GM12878 (cell line): ENCODE data around the gene TOB1. TPM values are rescaled to one million over a fixed set of nuclear protein-coding genes. Genes with fewer than 3 reads are reported as not detected.
A peak's percentile ranks its signal among the peaks of the same experiment; 100 is the strongest.

Experiments
- ATAC-seq: fragments of 200-7000 bp; cut with Tn5 transposase; 3 replicates; pipeline ENCODE4 v1.9.1; 2020; ENCODE audit warnings: mild to moderate bottlenecking, moderate library complexity
- BruUV-seq: library from RNA; stranded (reverse); fragments of 400-500 nt; replicated peaks from 2 replicates; lab custom pipeline; 2021; lab: Mats Ljungman, UMichigan
- CTCF ChIA-PET: fragments of 300-600 bp; sonication (Branson Sonifier 250); formaldehyde crosslinking; extraction: SDS; loops from one replicate; lab custom pipeline; 2021; ENCODE audit warnings: inconsistent platforms; lab: Yijun Ruan, JAX
- POLR2A ChIA-PET: fragments of 350-600 bp; formaldehyde crosslinking; extraction: SDS; loops from one replicate; lab custom pipeline; 2021; ENCODE audit warnings: inconsistent platforms; lab: Charles Lee
- RAD21 ChIA-PET: fragments of 300-600 bp; sonication (Branson Sonifier 250); formaldehyde crosslinking; loops from one replicate; lab custom pipeline; 2023; ENCODE audit warnings: antibody characterized with exemption; ENCODE audit not compliant: unreplicated experiment; lab: Charles Lee
- SMC1A ChIA-PET: fragments of 300-600 bp; sonication (Branson Sonifier 250); formaldehyde crosslinking; loops from one replicate; lab custom pipeline; 2023; ENCODE audit not compliant: unreplicated experiment, uncharacterized antibody; lab: Charles Lee
- DNase-seq: peaks from one replicate; pipeline ENCODE4 v3.0.0-alpha.2; 2011; ENCODE audit warnings: low read depth, low spot score
- FAIRE-seq: peaks from 3 replicates; lab custom pipeline; 2011; peaks lifted over from hg19 to GRCh38; lab: Jason Lieb, UNC
- H2AFZ ChIP-seq: 2 replicates; pipeline ENCODE4 v1.6.0; 2011; ENCODE audit warnings: low read depth, low read length, control low read depth; ENCODE audit not compliant: control insufficient read depth
- H3K27ac ChIP-seq: 2 replicates; pipeline ENCODE4 v1.5.1; 2011; ENCODE audit warnings: control low read depth; ENCODE audit not compliant: control insufficient read depth, insufficient read depth
- H3K27me3 ChIP-seq, 2 experiments: replicated peaks in 1 of 2; 2 replicates each; pipeline versions ENCODE4 v1.6.0 to v1.6.1; 2011; ENCODE audit warnings: low read length in 1 of 2; ENCODE audit not compliant: control insufficient read depth in 2 of 2, insufficient read depth in 2 of 2
- H3K36me3 ChIP-seq, 2 experiments: 2 replicates each; pipeline ENCODE4 v1.5.1; 2011; ENCODE audit warnings: low read length in 1 of 2; ENCODE audit not compliant: control insufficient read depth in 2 of 2, insufficient read depth in 2 of 2
- H3K4me1 ChIP-seq: 2 replicates; pipeline ENCODE4 v1.6.1; 2011; ENCODE audit warnings: mild to moderate bottlenecking, low read length, moderate library complexity, mixed read lengths; ENCODE audit not compliant: control insufficient read depth, insufficient read depth
- H3K4me2 ChIP-seq: 2 replicates; pipeline ENCODE4 v1.6.0; 2011; ENCODE audit warnings: control low read depth; ENCODE audit not compliant: control insufficient read depth, insufficient read depth
- H3K4me3 ChIP-seq: fragments of 200-600 bp; sonication (generic); 2 replicates; pipeline ENCODE4 v1.5.1; 2016
- H3K79me2 ChIP-seq: 2 replicates; pipeline ENCODE4 v1.6.0; 2011; ENCODE audit warnings: low read length; ENCODE audit not compliant: control insufficient read depth, insufficient read depth
- H3K9ac ChIP-seq: 2 replicates; pipeline ENCODE4 v1.8.0; 2011; ENCODE audit warnings: low read length, control low read depth, mixed read lengths; ENCODE audit not compliant: control insufficient read depth, insufficient read depth
- H3K9me3 ChIP-seq: replicated peaks from 3 replicates; pipeline ENCODE4 v1.5.1; 2011; ENCODE audit warnings: mild to moderate bottlenecking, low read length; ENCODE audit not compliant: control insufficient read depth, insufficient read depth
- H4K20me1 ChIP-seq: 2 replicates; pipeline ENCODE4 v1.6.0; 2011; ENCODE audit not compliant: control insufficient read depth, insufficient read depth
- NR2C2 ChIP-seq: IDR thresholded peaks from 2 replicates; pipeline ENCODE4 v1.6.1; 2011; ENCODE audit warnings: borderline replicate concordance, low read depth; ENCODE audit not compliant: control insufficient read depth, insufficient read length
- RAD21 ChIP-seq: IDR thresholded peaks from 2 replicates; pipeline ENCODE4 v1.6.1; 2011; ENCODE audit warnings: mild to moderate bottlenecking, low read depth, low read length, moderate library complexity; ENCODE audit not compliant: insufficient read depth
- SMC3 ChIP-seq: IDR thresholded peaks from 2 replicates; pipeline ENCODE4 v1.6.1; 2011; ENCODE audit warnings: low read length, improper control_type of control experiment, borderline replicate concordance
- WGBS: methylation state at CpG from one replicate; pipeline ENCODE4 v1.1.6; 2016; ENCODE audit warnings: low lambda C conversion rate; ENCODE audit not compliant: insufficient replicate concordance, insufficient coverage; ENCODE audit errors: missing lambda C conversion rate; 5-methylcytosine and 5-hydroxymethylcytosine counted together
- in situ Hi-C: fragments of 300-500 bp; cut with MboI; formaldehyde crosslinking; loops from 9 replicates; pipeline ENCODE4 v1.14.3; 2018; ENCODE audit warnings: mixed read lengths
- intact Hi-C: fragments of 100-400 bp; cut with micrococcal nuclease; formaldehyde crosslinking; loops from one replicate; pipeline ENCODE4 v1.14.2; 2022; ENCODE audit not compliant: unreplicated experiment
- polyA plus RNA-seq, 11 experiments: library from polyadenylated mRNA; depleted of rRNA in 4 of 11; unstranded in 6 of 11; stranded (reverse) in 5 of 11; fragments of >200 nt; fragmentation: Nextera tagmentation in 4 of 11; fragmentation: Illumina TruSeq in 1 of 11; extraction: Ambion mirVana in 4 of 11; extraction: Trizol in 1 of 11; gene quantifications; 1 replicate in 1 of 11; 2 replicates in 10 of 11; pipeline versions ENCODE4 v1.2.1 to v1.2.3, GENCODE V29; 2011 to 2016; ENCODE audit warnings: inconsistent platforms in 2 of 11, missing spikeins in 2 of 11, low read depth in 1 of 11
- total RNA-seq, 4 experiments: library from RNA; depleted of rRNA in 3 of 4; stranded (reverse); fragments of >200 nt in 3 of 4; fragmentation: Illumina TruSeq in 1 of 4; extraction: Trizol in 1 of 4; gene quantifications; 2 replicates each; pipeline versions ENCODE4 v1.2.1 to v1.2.3, GENCODE V29; 2013 to 2021
- TF ChIP-seq, protein P1 (sequence below), 3 experiments: IDR thresholded peaks in 2 of 3; conservative IDR thresholded peaks in 1 of 3; 2 replicates each; pipeline ENCODE4 v1.5.1; 2011; ENCODE audit warnings: low read depth in 3 of 3, low read length in 3 of 3, mild to moderate bottlenecking in 3 of 3, control low read depth in 2 of 3, moderate library complexity in 2 of 3, inconsistent platforms in 1 of 3, mixed read lengths in 1 of 3; ENCODE audit not compliant: control insufficient read depth in 2 of 3, insufficient read depth in 1 of 3; ENCODE audit errors: extremely low read depth in 1 of 3
- TF ChIP-seq, protein P2 (sequence below): IDR thresholded peaks from 2 replicates; pipeline ENCODE4 v1.6.1; 2011; ENCODE audit warnings: low read depth, mild to moderate bottlenecking, low read length, moderate library complexity, borderline replicate concordance; ENCODE audit errors: extremely low read depth

The TOB1 gene
- total and polyA plus RNA-seq, 10 of the 15 experiments (the other 5 are each of a cell fraction or from before 2014, with no cell fraction given): 5.0 to 32.4 (median 13.7) TPM

- Histone ChIP-seq H3K9me3 (no peaks in the 10 kb centered on the region), H4K20me1 (no peaks in the 10 kb centered on the region), H3K4me2 (no peak overlapping the region), H2AFZ (no peak overlapping the region), H3K36me3 (no peaks in the 10 kb centered on the region), H3K4me3 (no peak overlapping the region), H3K27ac (no peak overlapping the region), H3K27me3 (no peaks in the 10 kb centered on the region; a peak in 1 of 4 replicates), H3K79me2 (no peaks in the 10 kb centered on the region), H3K4me1 (no peaks in the 10 kb centered on the region; the same call in 1 of the 2 replicates), H3K9ac (no peak overlapping the region)
- FAIRE-seq: no peak
- CTCF ChIA-PET: interaction anchor here (0.8 to 4.3 kb wide), 10 partner anchors 8 to 132 kb away, joined by 3 to 30 read pairs (median 4); no protein-coding TSS in a partner anchor
- SMC1A ChIA-PET: interaction anchor here (1.1 to 2.0 kb wide), 3 partner anchors 13 to 31 kb away, joined by 3 to 9 read pairs (median 3); no protein-coding TSS in a partner anchor
- no TSS peak for BruUV-seq
- POLR2A ChIA-PET: no interaction called here
- no peak for DNase-seq
- in situ Hi-C loops: no loop called here
- RAD21 ChIA-PET: interaction anchor here (1.0 kb wide), 1 partner anchor 141 kb away, joined by 3 read pairs; no protein-coding TSS in a partner anchor
- intact Hi-C loops: no loop called here
- peak; percentile 84 for ATAC-seq
- TF ChIP-seq NR2C2 (no peak), RAD21 (peak; percentile 55), SMC3 (peak; percentile 54; the same call in 1 of the 2 replicates)
- TF ChIP-seq, protein P1, sequence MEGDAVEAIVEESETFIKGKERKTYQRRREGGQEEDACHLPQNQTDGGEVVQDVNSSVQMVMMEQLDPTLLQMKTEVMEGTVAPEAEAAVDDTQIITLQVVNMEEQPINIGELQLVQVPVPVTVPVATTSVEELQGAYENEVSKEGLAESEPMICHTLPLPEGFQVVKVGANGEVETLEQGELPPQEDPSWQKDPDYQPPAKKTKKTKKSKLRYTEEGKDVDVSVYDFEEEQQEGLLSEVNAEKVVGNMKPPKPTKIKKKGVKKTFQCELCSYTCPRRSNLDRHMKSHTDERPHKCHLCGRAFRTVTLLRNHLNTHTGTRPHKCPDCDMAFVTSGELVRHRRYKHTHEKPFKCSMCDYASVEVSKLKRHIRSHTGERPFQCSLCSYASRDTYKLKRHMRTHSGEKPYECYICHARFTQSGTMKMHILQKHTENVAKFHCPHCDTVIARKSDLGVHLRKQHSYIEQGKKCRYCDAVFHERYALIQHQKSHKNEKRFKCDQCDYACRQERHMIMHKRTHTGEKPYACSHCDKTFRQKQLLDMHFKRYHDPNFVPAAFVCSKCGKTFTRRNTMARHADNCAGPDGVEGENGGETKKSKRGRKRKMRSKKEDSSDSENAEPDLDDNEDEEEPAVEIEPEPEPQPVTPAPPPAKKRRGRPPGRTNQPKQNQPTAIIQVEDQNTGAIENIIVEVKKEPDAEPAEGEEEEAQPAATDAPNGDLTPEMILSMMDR (IDR thresholded peaks at IDR 0.05 in 2 of 3, conservative IDR thresholded peaks at IDR 0.05 in 1 of 3; ENCODE audit: control insufficient read depth in 2 of 3, extremely low read depth in 1 of 3, insufficient read depth in 1 of 3, low read depth in 3 of 3, low read length in 3 of 3): peak; percentile 52 to 83 (median 75)
- TF ChIP-seq, protein P2, sequence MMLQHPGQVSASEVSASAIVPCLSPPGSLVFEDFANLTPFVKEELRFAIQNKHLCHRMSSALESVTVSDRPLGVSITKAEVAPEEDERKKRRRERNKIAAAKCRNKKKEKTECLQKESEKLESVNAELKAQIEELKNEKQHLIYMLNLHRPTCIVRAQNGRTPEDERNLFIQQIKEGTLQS: no peak
- WGBS: 19% methylated on average over 27 of the region's 27 CpGs
Measured at GRCh38 chr17:50816771-50817751, 49.1 kb downstream of the TOB1 start.
